OCI-LY7 (cell line): ENCODE results near the gene AJUBA.

Experiments
- EZH2phosphoT487 ChIP-seq: fragments of 200-600 bp; sonication (generic); IDR thresholded peaks from 2 replicates; pipeline ENCODE4 v1.6.1; 2018; ENCODE audit warnings: low read depth, borderline replicate concordance, mild to moderate bottlenecking, mixed run types, antibody characterized with exemption, low read length, moderate library complexity, mixed read lengths
- TF ChIP-seq, protein P1 (sequence below): fragments of 200-600 bp; sonication (generic); conservative IDR thresholded peaks from 2 replicates; pipeline ENCODE4 v1.5.1; 2014; ENCODE audit warnings: mild to moderate bottlenecking, antibody characterized with exemption, low read length, moderate library complexity, mixed read lengths

DNA sequence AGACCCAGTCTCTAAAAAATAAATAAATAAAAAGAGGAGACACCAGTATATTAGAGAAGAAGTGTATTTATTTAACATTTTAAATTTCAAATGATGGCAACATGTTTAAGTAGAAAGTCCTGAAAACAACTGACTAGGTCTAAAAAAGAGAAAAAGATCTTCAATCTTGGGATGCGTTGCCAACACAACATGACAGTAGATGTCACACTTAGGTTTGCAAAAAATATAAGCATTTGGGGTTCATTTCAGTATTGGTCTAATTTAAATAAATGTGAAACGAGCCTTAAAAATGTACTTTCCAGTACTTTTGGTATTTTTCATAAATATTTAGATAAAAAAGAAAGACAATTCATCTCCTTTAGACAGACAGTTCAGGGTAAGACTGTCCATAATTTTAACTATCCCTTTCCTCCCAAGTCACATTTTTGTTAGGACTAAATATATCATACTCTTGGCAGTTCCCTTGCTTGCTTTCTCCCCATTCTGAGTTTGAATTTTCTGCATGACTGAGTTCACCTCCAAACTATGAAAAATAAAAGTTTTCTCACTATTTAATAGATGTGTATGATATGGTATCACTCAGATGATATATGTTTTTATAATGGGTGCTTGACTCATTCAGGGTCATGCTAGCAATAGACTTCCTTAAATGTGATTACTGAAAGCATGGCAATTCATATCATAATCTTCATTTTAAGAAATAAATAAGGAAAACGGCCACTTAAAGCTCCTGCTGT lies 23.3 kb upstream of the AJUBA start:
- TF ChIP-seq, protein P1, sequence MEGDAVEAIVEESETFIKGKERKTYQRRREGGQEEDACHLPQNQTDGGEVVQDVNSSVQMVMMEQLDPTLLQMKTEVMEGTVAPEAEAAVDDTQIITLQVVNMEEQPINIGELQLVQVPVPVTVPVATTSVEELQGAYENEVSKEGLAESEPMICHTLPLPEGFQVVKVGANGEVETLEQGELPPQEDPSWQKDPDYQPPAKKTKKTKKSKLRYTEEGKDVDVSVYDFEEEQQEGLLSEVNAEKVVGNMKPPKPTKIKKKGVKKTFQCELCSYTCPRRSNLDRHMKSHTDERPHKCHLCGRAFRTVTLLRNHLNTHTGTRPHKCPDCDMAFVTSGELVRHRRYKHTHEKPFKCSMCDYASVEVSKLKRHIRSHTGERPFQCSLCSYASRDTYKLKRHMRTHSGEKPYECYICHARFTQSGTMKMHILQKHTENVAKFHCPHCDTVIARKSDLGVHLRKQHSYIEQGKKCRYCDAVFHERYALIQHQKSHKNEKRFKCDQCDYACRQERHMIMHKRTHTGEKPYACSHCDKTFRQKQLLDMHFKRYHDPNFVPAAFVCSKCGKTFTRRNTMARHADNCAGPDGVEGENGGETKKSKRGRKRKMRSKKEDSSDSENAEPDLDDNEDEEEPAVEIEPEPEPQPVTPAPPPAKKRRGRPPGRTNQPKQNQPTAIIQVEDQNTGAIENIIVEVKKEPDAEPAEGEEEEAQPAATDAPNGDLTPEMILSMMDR: no peak
- TF ChIP-seq EZH2phosphoT487: no peak
